GF-D8 (cell line): ENCODE results near the gene PDCD1.
A peak's percentile ranks its signal among the peaks of the same experiment; 100 is the strongest.

Source experiments
- DNase-seq: peaks from one replicate; lab custom pipeline; 2025; lab: John Stamatoyannopoulos, UW

Gene PDCD1

GRCh38 chr2:241877989-241878970 lies 19.6 kb upstream of the PDCD1 start:
- peak; percentile 33 for DNase-seq

DNA sequence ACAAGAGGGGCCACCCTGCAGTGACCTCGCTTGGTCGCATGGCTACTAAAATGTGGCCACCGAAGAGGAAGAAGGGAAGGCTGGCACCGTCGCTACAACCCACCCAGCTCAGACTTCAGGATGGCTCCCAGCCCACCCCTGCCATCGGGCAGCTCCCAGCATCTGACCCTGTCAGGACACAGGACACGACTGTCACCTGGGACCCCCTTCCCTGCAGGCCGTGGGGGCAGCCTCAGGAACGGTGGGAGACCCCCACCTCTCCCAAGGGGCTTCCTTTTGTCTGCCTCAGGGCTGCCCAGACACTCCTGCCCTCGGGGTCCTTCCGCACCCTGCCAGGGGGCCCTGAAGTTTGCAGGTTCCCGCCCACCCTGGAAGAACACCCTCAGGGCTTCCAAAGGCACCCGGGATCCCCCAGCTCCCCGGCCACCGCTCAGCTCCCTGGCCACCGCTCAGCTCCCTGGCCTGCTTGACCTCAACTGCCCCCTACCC lies 18.5 kb upstream of the PDCD1 start:
- DNase-seq = no peak

DNA sequence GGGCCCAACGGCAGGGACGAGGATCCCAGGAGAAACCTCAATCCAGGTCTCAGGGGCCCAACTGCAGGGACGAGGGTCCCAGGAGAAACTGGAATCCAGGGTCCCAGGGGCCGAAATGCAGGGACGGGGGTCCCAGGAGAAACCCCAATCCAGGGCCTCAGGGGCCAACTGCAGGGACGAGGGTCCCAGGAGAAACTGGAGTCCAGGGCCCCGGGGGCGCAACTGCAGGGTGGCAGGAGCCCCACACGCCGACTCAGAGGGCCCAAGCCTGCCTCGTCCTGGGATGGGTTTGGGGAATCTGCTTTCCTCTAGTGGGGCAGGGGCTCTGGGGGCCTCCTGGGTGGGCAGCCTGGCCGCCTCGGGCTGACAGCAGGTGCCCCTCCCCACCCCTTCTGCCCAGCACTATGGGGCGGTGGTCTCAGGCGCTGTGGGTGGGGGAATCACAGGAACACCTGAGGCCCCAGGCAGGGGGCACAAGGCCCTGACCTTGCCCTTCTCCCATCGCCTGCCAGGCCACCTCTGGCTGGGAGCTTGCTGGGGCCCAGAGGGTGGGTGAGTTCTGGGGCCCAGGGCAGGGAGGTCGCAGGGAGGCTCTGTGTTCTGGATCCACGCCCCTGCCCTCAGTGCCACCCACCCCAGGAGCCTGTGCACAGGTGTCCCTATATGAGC lies 18.0 kb upstream of the PDCD1 start:
- DNase-seq = no peak

DNA sequence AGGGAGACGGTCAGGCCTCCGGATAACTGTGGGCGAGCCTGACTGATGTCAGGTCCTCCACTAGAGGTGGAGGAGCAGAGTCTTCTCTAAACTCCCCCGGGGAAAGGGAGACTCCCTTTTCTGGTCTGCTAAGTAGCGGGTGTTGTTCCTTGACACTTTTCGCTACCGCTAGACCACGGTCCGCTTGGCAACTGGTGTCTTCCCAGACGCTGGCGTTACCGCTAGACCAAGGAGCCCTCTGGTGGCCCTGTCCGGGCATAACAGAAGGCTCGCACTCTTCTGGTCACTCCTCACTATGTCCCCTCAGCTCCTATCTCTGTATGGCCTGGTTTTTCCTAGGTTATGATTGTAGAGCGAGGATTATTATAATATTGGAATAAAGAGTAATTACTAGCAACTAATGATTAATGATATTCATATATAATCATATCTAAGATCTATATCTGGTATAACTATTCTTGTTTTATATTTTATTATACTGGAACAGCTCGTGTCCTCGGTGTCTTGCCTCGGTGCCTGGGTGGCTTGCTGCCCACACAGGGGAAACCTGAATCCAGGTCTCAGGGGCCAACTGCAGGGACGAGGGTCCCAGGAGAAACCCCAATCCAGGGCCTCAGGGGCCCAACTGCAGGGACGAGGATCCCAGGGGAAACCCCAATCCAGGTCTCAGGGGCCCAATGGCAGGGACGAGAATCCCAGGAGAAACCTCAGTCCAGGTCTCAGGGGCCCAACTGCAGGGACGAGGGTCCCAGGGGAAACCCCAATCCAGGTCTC lies 17.2 kb upstream of the PDCD1 start:
- DNase-seq = peak; percentile 12

- DNase-seq = no peak
Measured at GRCh38 chr2:241874277-241874925, 15.7 kb upstream of the PDCD1 start.

GRCh38 chr2:241873803-241874110 lies 15.1 kb upstream of the PDCD1 start:
- DNase-seq = no peak

GRCh38 chr2:241873081-241873802 lies 14.5 kb upstream of the PDCD1 start:
- DNase-seq = no peak

DNA sequence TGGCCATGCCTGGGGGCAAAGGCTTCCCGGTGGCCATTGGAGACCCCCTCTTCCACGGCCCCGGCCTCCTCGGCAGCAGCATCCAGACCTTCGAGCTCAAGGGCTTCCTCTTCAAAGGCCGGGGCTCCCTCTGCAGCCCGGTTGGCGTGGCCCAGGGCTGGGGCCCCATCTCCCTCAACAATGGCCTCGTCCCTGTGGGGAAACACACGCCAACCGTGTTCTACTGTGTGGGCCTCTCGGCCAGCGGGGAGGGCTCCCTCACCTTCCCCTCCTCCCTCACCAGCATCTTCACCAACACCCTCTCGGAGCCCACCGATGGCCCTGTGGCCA lies 13.6 kb upstream of the PDCD1 start:
- no peak for DNase-seq

GRCh38 chr2:241871538-241872312 lies 13.0 kb upstream of the PDCD1 start:
- no peak for DNase-seq

DNA sequence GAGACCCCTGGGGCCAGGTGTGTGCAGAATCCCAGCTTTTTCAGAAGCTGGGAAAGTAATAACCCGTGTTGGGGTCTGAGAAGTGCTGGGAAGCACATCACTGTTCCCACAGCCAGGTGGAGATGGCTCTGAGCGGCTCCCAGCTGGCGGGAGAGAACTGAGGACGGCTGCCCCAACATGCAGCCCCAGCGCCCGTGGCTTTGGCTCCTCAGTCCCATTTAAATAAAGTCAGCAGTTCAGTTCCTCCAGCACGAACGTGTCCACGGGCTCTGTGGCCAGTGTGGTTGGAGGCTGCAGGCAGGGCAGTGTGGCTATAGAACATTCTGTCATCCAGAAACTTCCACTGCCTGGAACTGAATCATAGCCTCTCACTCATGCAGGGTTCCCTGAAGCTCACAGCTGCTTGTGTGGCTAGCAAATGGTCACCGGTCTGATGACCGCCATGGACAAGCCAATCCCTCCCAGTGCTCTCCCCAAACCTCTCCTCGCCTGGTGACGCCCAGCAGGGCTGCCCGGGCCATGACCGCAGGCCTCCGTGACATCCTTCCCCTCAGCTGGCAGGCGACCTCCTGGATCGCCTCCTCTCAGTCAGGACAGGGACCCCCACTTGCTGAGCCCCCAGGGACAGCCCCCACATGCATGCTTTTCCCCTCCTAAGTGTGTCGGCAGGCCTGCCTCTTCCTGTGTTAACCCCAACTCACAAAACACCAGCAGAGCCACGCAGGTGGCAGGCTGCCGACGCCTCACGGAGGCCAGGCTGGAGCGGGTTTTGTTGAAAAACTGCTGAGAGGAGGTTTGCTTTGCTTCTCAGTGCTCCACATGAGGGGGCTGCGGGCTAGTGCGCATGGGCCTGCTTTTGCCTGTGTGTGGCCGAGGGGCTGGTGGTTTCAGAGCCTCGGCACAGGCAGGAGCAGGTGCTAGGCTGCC lies 12.2 kb upstream of the PDCD1 start:
- DNase-seq = no peak

- DNase-seq = no peak
Measured at GRCh38 chr2:241870081-241870541, 11.4 kb upstream of the PDCD1 start.

DNA sequence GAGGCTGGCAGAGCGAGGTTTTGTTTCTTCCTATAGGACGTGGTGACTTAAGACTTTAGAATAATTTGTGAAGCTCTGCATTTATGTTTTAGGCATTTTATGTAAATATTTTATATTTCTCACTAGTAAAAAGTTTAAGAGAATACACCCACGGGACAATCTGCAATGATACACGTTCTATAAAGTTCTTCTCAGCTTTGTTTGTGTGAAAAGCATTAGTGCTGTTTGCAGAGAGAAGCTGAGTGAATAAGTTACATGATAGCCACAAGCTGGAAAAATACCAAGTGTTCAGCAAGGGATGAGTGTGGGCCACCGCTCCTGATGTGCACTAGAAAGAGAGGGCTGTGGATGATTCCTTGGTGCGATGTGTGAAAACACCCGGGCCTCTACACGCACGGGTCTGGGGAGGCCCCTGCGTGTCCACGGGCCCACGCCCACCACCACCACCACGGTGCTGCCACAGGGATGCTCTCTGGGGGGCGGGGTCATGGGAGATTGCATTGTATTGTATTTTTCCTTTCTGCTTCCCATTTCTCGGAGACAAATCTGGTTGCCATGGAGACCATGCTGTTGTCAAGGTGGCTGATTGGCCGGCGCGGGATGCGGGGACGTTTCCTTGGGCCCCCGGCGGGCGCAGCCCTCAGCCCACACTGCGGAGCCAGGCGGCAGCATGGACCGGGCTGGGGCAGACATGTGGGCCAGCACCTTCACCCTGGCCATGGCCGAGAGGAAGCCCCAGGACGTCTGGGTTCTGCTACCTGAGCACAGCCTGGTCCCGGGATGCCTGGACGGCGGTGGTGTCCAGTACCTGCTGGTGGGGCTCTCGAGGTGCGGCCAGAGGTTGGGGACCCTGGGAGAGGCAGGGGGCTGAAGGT lies 10.6 kb upstream of the PDCD1 start, which contains the start of gene RTP5:
TSS of gene RTP5 (plus strand) at position 643 of the 875 bp plus-strand sequence. CDS start at position 671, 28 bp downstream.
- DNase-seq = no peak

DNA sequence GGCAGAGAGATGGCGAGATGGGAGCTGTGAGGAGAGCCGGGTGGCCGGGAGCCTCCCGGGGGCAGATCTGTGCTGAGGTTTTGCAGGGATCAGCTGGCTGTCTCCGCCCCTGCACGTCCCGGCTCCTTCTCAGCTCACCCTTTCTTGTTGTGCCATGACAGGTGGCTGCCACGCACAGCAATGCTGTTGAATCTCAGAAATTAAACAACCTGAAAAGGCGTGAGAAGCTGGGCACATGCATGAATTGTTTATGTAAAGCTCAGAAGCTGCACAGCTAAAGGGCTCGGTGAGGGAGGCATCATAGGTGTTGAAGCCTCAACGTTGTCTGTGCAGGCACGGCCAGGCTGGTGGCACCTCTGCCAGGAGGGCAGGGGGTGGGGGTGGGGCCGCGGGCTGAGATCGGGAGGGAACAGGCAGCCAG lies 10.0 kb upstream of the PDCD1 start:
- DNase-seq = no peak

DNA sequence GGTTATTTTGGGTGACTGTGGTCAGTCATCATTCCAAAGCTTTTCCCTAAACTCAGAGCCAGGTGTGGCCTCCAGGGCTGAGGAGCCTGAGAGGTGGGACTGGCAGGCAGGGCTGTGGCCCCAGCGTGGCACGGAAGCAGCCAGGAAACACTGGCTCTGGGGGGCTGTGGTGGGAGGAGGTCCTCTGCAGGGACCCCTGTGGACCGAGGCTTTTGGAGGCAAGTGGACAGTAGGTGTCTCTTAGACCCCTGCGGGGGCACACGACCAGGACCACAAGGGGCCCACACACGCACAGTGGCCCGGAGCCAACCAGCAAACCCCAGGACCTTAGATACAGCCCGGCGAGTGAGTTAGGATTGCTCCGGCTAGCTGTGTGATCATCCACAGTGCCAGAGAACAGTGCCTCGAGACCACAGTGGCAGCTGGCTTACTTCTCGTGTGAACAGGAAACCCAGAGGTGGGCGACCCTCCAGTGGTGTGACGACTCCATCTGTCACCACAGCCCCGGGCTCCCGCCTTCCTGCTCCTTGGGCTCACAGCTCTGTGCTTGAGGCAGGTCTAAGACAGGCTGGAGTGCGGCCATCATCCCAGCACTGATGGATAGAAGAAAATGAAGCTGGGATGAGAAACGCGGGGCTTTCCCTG lies 9.2 kb upstream of the PDCD1 start:
- no peak for DNase-seq

- no peak for DNase-seq
Measured at GRCh38 chr2:241866790-241867645, 8.3 kb upstream of the PDCD1 start.

- no peak for DNase-seq
Measured at GRCh38 chr2:241865957-241866789, 7.5 kb upstream of the PDCD1 start.
